GM12878 (cell line): ENCODE results near the gene TUBB. TPM values are rescaled to one million over a fixed set of nuclear protein-coding genes. Genes with fewer than 3 reads are reported as not detected.
A peak's percentile ranks its signal among the peaks of the same experiment; 100 is the strongest.

Experiments used
- ATAC-seq: fragments of 200-7000 bp; cut with Tn5 transposase; 3 replicates; pipeline ENCODE4 v1.9.1; 2020; ENCODE audit warnings: mild to moderate bottlenecking, moderate library complexity
- BruUV-seq: library from RNA; stranded (reverse); fragments of 400-500 nt; replicated peaks from 2 replicates; lab custom pipeline; 2021; lab: Mats Ljungman, UMichigan
- CTCF ChIA-PET: fragments of 300-600 bp; sonication (Branson Sonifier 250); formaldehyde crosslinking; extraction: SDS; loops from one replicate; lab custom pipeline; 2021; ENCODE audit warnings: inconsistent platforms; lab: Yijun Ruan, JAX
- POLR2A ChIA-PET: fragments of 350-600 bp; formaldehyde crosslinking; extraction: SDS; loops from one replicate; lab custom pipeline; 2021; ENCODE audit warnings: inconsistent platforms; lab: Charles Lee
- RAD21 ChIA-PET: fragments of 300-600 bp; sonication (Branson Sonifier 250); formaldehyde crosslinking; loops from one replicate; lab custom pipeline; 2023; ENCODE audit warnings: antibody characterized with exemption; ENCODE audit not compliant: unreplicated experiment; lab: Charles Lee
- SMC1A ChIA-PET: fragments of 300-600 bp; sonication (Branson Sonifier 250); formaldehyde crosslinking; loops from one replicate; lab custom pipeline; 2023; ENCODE audit not compliant: unreplicated experiment, uncharacterized antibody; lab: Charles Lee
- DNase-seq: peaks from one replicate; pipeline ENCODE4 v3.0.0-alpha.2; 2011; ENCODE audit warnings: low read depth, low spot score
- FAIRE-seq: peaks from 3 replicates; lab custom pipeline; 2011; peaks lifted over from hg19 to GRCh38; lab: Jason Lieb, UNC
- H2AFZ ChIP-seq: 2 replicates; pipeline ENCODE4 v1.6.0; 2011; ENCODE audit warnings: low read depth, low read length, control low read depth; ENCODE audit not compliant: control insufficient read depth
- H3K27ac ChIP-seq: 2 replicates; pipeline ENCODE4 v1.5.1; 2011; ENCODE audit warnings: control low read depth; ENCODE audit not compliant: control insufficient read depth, insufficient read depth
- H3K27me3 ChIP-seq, 2 experiments: replicated peaks in 1 of 2; 2 replicates each; pipeline versions ENCODE4 v1.6.0 to v1.6.1; 2011; ENCODE audit warnings: low read length in 1 of 2; ENCODE audit not compliant: control insufficient read depth in 2 of 2, insufficient read depth in 2 of 2
- H3K36me3 ChIP-seq, 2 experiments: 2 replicates each; pipeline ENCODE4 v1.5.1; 2011; ENCODE audit warnings: low read length in 1 of 2; ENCODE audit not compliant: control insufficient read depth in 2 of 2, insufficient read depth in 2 of 2
- H3K4me1 ChIP-seq: 2 replicates; pipeline ENCODE4 v1.6.1; 2011; ENCODE audit warnings: mild to moderate bottlenecking, low read length, moderate library complexity, mixed read lengths; ENCODE audit not compliant: control insufficient read depth, insufficient read depth
- H3K4me2 ChIP-seq: 2 replicates; pipeline ENCODE4 v1.6.0; 2011; ENCODE audit warnings: control low read depth; ENCODE audit not compliant: control insufficient read depth, insufficient read depth
- H3K4me3 ChIP-seq: fragments of 200-600 bp; sonication (generic); 2 replicates; pipeline ENCODE4 v1.5.1; 2016
- H3K79me2 ChIP-seq: 2 replicates; pipeline ENCODE4 v1.6.0; 2011; ENCODE audit warnings: low read length; ENCODE audit not compliant: control insufficient read depth, insufficient read depth
- H3K9ac ChIP-seq: 2 replicates; pipeline ENCODE4 v1.8.0; 2011; ENCODE audit warnings: low read length, control low read depth, mixed read lengths; ENCODE audit not compliant: control insufficient read depth, insufficient read depth
- H3K9me3 ChIP-seq: replicated peaks from 3 replicates; pipeline ENCODE4 v1.5.1; 2011; ENCODE audit warnings: mild to moderate bottlenecking, low read length; ENCODE audit not compliant: control insufficient read depth, insufficient read depth
- H4K20me1 ChIP-seq: 2 replicates; pipeline ENCODE4 v1.6.0; 2011; ENCODE audit not compliant: control insufficient read depth, insufficient read depth
- IRF3 ChIP-seq: fragments of 450-650 bp; IDR thresholded peaks from 2 replicates; pipeline ENCODE4 v1.6.1; 2014; ENCODE audit warnings: mild to moderate bottlenecking
- MEF2A ChIP-seq: IDR thresholded peaks from 2 replicates; pipeline ENCODE4 v1.6.1; 2011; ENCODE audit warnings: low read depth, mild to moderate bottlenecking, low read length, moderate library complexity; ENCODE audit not compliant: insufficient read depth
- PAX8 ChIP-seq: fragments of 450-650 bp; IDR thresholded peaks from 2 replicates; pipeline ENCODE4 v1.6.1; 2017; ENCODE audit warnings: mild to moderate bottlenecking, moderate library complexity
- USF2 ChIP-seq: IDR thresholded peaks from 2 replicates; pipeline ENCODE4 v1.6.1; 2011; ENCODE audit warnings: low read depth, low read length, improper control_type of control experiment, borderline replicate concordance
- ZNF217 ChIP-seq: fragments of 450-650 bp; IDR thresholded peaks from 2 replicates; pipeline ENCODE4 v1.6.1; 2017; ENCODE audit warnings: antibody characterized with exemption, mild to moderate bottlenecking
- WGBS: methylation state at CpG from one replicate; pipeline ENCODE4 v1.1.6; 2016; ENCODE audit warnings: low lambda C conversion rate; ENCODE audit not compliant: insufficient replicate concordance, insufficient coverage; ENCODE audit errors: missing lambda C conversion rate; 5-methylcytosine and 5-hydroxymethylcytosine counted together
- in situ Hi-C: fragments of 300-500 bp; cut with MboI; formaldehyde crosslinking; loops from 9 replicates; pipeline ENCODE4 v1.14.3; 2018; ENCODE audit warnings: mixed read lengths
- intact Hi-C: fragments of 100-400 bp; cut with micrococcal nuclease; formaldehyde crosslinking; loops from one replicate; pipeline ENCODE4 v1.14.2; 2022; ENCODE audit not compliant: unreplicated experiment
- polyA plus RNA-seq, 11 experiments: library from polyadenylated mRNA; depleted of rRNA in 4 of 11; unstranded in 6 of 11; stranded (reverse) in 5 of 11; fragments of >200 nt; fragmentation: Nextera tagmentation in 4 of 11; fragmentation: Illumina TruSeq in 1 of 11; extraction: Ambion mirVana in 4 of 11; extraction: Trizol in 1 of 11; gene quantifications; 1 replicate in 1 of 11; 2 replicates in 10 of 11; pipeline versions ENCODE4 v1.2.1 to v1.2.3, GENCODE V29; 2011 to 2016; ENCODE audit warnings: inconsistent platforms in 2 of 11, missing spikeins in 2 of 11, low read depth in 1 of 11
- total RNA-seq, 4 experiments: library from RNA; depleted of rRNA in 3 of 4; stranded (reverse); fragments of >200 nt in 3 of 4; fragmentation: Illumina TruSeq in 1 of 4; extraction: Trizol in 1 of 4; gene quantifications; 2 replicates each; pipeline versions ENCODE4 v1.2.1 to v1.2.3, GENCODE V29; 2013 to 2021
- TF ChIP-seq, protein P1 (sequence below): IDR thresholded peaks from 2 replicates; pipeline ENCODE4 v1.6.1; 2011; ENCODE audit warnings: borderline replicate concordance, low read depth, mild to moderate bottlenecking, moderate library complexity, mixed read lengths, low read length; ENCODE audit not compliant: insufficient read depth; ENCODE audit errors: extremely low read length
- TF ChIP-seq, protein P2 (sequence below): IDR thresholded peaks from 2 replicates; pipeline ENCODE4 v1.6.1; 2012; ENCODE audit warnings: mild to moderate bottlenecking, low read depth, low read length
- TF ChIP-seq, protein P3 (sequence below), 3 experiments: IDR thresholded peaks in 2 of 3; conservative IDR thresholded peaks in 1 of 3; 2 replicates each; pipeline ENCODE4 v1.5.1; 2011; ENCODE audit warnings: low read depth in 3 of 3, low read length in 3 of 3, mild to moderate bottlenecking in 3 of 3, control low read depth in 2 of 3, moderate library complexity in 2 of 3, inconsistent platforms in 1 of 3, mixed read lengths in 1 of 3; ENCODE audit not compliant: control insufficient read depth in 2 of 3, insufficient read depth in 1 of 3; ENCODE audit errors: extremely low read depth in 1 of 3

TUBB gene
- total and polyA plus RNA-seq, 10 of the 15 experiments (the other 5 are each of a cell fraction or from before 2014, with no cell fraction given): 1,039 to 3,052 (median 1,656) TPM

DNA sequence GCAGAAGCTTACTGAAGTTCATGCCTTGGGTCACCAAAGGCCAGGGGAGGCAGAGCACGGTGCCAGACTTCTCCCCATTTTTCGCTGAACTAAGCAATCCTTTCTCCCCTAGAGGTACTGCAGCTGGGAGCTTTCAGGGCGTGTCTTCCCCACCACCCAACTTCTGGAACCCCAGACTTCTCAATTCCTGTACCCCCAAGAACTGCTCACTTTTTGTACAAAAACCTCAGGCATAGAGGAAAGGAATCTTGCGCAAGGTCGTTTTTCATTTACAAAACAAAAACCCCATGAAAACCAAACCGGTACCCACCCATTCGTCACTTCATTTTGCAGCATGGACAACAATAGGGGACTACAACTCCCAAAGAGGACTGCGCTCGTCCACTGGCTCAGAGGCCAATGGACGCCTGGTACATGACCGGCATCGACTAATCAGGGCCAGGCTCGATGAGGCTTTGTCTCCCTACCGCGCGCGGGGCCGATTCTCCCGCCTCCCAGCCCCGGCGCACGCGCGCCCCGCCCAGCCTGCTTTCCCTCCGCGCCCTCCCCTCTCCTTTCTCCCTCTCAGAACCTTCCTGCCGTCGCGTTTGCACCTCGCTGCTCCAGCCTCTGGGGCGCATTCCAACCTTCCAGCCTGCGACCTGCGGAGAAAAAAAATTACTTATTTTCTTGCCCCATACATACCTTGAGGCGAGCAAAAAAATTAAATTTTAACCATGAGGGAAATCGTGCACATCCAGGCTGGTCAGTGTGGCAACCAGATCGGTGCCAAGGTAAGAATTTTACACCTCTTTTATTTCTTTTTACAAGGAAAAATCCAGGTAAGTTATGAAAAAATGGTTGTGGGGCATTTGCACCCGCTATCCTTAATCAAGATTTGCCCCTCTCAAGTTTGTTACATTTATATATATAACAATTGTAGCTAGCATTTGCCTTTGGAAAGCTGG lies at the start of gene TUBB (continued):
- TF ChIP-seq, protein P1, sequence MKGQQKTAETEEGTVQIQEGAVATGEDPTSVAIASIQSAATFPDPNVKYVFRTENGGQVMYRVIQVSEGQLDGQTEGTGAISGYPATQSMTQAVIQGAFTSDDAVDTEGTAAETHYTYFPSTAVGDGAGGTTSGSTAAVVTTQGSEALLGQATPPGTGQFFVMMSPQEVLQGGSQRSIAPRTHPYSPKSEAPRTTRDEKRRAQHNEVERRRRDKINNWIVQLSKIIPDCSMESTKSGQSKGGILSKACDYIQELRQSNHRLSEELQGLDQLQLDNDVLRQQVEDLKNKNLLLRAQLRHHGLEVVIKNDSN: peak; percentile 65

DNA sequence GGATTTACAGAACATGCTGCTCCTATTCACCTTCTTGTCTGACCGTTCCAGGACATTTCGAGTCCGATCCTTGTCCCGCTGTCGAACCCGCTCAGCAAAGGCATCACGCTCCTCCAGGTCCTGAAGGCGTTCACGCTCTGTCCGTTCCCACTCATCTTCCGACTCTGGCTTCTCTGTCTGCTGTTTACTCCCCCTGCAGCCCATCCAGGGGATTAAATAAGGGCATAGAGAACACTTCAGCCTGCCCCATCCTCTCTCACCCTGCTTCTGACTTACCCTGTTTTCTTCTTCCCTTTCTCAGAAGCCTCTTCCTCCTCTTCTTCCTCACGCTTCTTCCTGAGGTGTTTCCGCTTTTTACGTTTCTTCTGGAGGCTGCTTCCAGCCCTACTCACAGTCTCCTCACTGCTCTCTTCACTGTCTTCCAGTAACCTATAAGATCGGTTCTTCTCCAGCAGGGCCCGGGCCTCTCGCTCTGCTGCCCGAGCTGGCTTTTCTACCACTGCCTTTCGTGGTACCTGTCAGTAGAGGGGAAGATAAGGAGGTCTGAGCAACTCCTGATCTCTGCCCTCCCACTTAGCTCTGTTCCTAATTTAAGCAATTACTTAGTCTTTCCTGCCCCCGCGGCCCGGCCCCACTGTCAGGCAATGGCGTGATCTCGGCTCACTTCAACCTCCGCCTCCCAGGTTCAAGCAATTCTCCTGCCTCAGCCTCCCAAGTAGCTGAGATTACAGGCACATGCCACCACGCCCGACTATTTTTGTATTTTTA lies 49.2 kb upstream of the TUBB start:
- POLR2A ChIA-PET: no interaction called here
- H3K27ac ChIP-seq: no peak overlapping the region
- WGBS: 94% methylated on average over 27 of the region's 27 CpGs
- no peaks in the 10 kb centered on the region for H4K20me1 ChIP-seq
- no peaks in the 10 kb centered on the region for H3K9me3 ChIP-seq
- H3K9ac ChIP-seq: no peak overlapping the region
- ATAC-seq (no peak), FAIRE-seq (no peak), DNase-seq (no peak)
- SMC1A ChIA-PET: interaction anchor here (0.7 to 1.9 kb wide), 3 partner anchors 19 to 217 kb away, joined by 3 to 6 read pairs (median 4); no protein-coding TSS in a partner anchor
- H3K4me2 ChIP-seq: no peak overlapping the region
- TSS peak; percentile 49 for BruUV-seq
- H3K4me1 ChIP-seq: peaks cover 8% of the 10 kb centered on the region
- intact Hi-C loops (loop anchor here (5.0 kb wide), 1 partner anchor 129 kb away; no protein-coding TSS in a partner anchor), in situ Hi-C loops (loop anchor here (5.0 kb wide), 1 partner anchor 189 kb away; no protein-coding TSS in a partner anchor)
- RAD21 ChIA-PET: no interaction called here
- CTCF ChIA-PET: interaction anchor here (1.0 to 7.7 kb wide), 4 partner anchors 52 to 139 kb away, joined by 3 to 67 read pairs (median 12); no protein-coding TSS in a partner anchor
- H3K36me3 ChIP-seq: peaks cover 0 to 12% of the 10 kb centered on the region in 2 experiments; a peak in 2 of 4 replicates
- H3K4me3 ChIP-seq: no peak overlapping the region
- H3K79me2 ChIP-seq: peaks cover 14% of the 10 kb centered on the region
- H2AFZ ChIP-seq: no peak overlapping the region
- no peaks in the 10 kb centered on the region for H3K27me3 ChIP-seq
- TF ChIP-seq MEF2A: no peak
- no peak for TF ChIP-seq USF2
- TF ChIP-seq, protein P2, sequence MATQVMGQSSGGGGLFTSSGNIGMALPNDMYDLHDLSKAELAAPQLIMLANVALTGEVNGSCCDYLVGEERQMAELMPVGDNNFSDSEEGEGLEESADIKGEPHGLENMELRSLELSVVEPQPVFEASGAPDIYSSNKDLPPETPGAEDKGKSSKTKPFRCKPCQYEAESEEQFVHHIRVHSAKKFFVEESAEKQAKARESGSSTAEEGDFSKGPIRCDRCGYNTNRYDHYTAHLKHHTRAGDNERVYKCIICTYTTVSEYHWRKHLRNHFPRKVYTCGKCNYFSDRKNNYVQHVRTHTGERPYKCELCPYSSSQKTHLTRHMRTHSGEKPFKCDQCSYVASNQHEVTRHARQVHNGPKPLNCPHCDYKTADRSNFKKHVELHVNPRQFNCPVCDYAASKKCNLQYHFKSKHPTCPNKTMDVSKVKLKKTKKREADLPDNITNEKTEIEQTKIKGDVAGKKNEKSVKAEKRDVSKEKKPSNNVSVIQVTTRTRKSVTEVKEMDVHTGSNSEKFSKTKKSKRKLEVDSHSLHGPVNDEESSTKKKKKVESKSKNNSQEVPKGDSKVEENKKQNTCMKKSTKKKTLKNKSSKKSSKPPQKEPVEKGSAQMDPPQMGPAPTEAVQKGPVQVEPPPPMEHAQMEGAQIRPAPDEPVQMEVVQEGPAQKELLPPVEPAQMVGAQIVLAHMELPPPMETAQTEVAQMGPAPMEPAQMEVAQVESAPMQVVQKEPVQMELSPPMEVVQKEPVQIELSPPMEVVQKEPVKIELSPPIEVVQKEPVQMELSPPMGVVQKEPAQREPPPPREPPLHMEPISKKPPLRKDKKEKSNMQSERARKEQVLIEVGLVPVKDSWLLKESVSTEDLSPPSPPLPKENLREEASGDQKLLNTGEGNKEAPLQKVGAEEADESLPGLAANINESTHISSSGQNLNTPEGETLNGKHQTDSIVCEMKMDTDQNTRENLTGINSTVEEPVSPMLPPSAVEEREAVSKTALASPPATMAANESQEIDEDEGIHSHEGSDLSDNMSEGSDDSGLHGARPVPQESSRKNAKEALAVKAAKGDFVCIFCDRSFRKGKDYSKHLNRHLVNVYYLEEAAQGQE: no peak
- no peak for TF ChIP-seq ZNF217
- TF ChIP-seq, protein P3, sequence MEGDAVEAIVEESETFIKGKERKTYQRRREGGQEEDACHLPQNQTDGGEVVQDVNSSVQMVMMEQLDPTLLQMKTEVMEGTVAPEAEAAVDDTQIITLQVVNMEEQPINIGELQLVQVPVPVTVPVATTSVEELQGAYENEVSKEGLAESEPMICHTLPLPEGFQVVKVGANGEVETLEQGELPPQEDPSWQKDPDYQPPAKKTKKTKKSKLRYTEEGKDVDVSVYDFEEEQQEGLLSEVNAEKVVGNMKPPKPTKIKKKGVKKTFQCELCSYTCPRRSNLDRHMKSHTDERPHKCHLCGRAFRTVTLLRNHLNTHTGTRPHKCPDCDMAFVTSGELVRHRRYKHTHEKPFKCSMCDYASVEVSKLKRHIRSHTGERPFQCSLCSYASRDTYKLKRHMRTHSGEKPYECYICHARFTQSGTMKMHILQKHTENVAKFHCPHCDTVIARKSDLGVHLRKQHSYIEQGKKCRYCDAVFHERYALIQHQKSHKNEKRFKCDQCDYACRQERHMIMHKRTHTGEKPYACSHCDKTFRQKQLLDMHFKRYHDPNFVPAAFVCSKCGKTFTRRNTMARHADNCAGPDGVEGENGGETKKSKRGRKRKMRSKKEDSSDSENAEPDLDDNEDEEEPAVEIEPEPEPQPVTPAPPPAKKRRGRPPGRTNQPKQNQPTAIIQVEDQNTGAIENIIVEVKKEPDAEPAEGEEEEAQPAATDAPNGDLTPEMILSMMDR (IDR thresholded peaks at IDR 0.05 in 2 of 3, conservative IDR thresholded peaks at IDR 0.05 in 1 of 3; ENCODE audit: control insufficient read depth in 2 of 3, extremely low read depth in 1 of 3, insufficient read depth in 1 of 3, low read depth in 3 of 3, low read length in 3 of 3): 0 out of 6 replicates have a peak, but pooled peaks of 1 of the 3 experiments have one; percentile 17
- TF ChIP-seq IRF3: no peak
- no peak for TF ChIP-seq PAX8
